ENCODE data around the gene CHRNG.

CHRNG gene

GRCh38 chr2:232501331-232501771, 38.1 kb upstream of the CHRNG start:
- TF ChIP-seq, protein P1, sequence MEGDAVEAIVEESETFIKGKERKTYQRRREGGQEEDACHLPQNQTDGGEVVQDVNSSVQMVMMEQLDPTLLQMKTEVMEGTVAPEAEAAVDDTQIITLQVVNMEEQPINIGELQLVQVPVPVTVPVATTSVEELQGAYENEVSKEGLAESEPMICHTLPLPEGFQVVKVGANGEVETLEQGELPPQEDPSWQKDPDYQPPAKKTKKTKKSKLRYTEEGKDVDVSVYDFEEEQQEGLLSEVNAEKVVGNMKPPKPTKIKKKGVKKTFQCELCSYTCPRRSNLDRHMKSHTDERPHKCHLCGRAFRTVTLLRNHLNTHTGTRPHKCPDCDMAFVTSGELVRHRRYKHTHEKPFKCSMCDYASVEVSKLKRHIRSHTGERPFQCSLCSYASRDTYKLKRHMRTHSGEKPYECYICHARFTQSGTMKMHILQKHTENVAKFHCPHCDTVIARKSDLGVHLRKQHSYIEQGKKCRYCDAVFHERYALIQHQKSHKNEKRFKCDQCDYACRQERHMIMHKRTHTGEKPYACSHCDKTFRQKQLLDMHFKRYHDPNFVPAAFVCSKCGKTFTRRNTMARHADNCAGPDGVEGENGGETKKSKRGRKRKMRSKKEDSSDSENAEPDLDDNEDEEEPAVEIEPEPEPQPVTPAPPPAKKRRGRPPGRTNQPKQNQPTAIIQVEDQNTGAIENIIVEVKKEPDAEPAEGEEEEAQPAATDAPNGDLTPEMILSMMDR (IDR thresholded peaks at IDR 0.05; ENCODE audit: borderline replicate concordance, insufficient read depth, low read depth, low read length): no peak
- H3K4me3 ChIP-seq (ENCODE audit: low read depth, low read length): no peak overlapping the region

- no peak overlapping the region for H3K4me3 ChIP-seq (ENCODE audit: low read depth, low read length)
- TF ChIP-seq, protein P1 (IDR thresholded peaks at IDR 0.05; ENCODE audit: borderline replicate concordance, insufficient read depth, low read depth, low read length): no peak
Observed at GRCh38 chr2:232501794-232502390, 37.6 kb upstream of the CHRNG start.

DNA sequence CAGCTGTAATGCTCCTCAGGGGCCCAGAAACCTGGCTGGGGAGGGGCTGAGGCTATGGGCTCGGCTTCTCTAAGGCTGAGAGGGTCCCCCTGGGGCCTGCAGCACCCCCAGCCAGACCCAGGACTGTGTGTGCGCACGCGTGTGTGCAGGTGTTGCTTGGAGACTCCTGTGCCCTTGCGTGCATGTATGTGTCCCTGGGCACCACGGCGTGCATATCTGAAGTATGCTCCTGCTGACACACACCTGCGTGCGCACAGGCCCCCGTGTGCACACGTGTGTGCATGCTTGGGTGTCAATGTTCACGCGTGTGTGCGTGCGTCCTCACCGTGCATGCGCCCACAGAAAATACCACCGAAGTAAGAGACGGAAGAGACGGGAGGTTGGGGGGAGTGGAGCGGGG, 37.0 kb upstream of the CHRNG start:
- TF ChIP-seq, protein P1 (IDR thresholded peaks at IDR 0.05; ENCODE audit: borderline replicate concordance, insufficient read depth, low read depth, low read length): no peak
- no peak overlapping the region for H3K4me3 ChIP-seq (ENCODE audit: low read depth, low read length)

DNA sequence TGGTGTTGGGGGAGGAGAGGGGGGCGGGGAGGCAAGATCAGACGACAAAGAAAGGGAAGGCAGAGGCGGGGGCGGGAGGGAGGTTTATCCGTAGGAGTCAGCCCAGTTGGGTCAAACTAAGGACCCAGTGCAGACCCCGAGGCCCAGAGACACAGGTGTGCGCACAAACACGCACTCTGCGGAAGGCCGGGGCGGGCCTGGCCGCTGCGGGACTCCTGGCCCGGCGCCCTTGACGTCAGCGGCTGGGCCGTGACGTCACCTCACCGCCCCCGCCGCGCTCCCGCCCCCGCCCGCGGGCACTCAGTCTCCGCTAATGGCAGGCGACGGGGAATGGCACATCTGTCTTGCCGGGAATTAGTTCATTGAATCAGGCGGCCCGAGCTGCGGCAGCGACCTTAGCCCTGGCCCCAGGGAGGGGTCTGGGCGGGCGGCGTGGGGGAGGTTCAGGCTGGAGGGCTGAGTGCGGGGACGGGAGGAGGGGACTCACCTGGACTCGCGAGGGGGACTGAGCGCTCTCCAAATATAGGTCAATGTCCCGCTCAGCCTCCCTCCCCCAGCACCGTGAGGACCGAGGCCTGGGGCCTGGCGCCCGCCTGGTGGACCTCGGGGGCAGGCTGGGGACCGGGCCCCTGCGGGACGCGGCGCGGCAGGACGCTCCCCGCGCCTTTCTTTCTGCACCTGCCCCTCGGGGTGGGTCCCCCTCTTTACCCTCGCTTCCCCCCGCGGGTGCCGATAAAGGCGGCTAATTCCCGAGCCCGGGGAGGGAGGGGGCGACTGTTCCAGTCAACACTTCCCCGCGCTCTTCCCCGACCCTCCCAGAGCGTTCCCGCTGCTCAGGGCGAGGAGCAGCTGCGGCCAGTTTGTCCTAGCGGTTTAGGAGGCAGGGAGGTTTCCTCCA, 36.3 kb upstream of the CHRNG start:
- TF ChIP-seq, protein P1 (IDR thresholded peaks at IDR 0.05; ENCODE audit: borderline replicate concordance, insufficient read depth, low read depth, low read length): no peak
- no peak overlapping the region for H3K4me3 ChIP-seq (ENCODE audit: low read depth, low read length)

DNA sequence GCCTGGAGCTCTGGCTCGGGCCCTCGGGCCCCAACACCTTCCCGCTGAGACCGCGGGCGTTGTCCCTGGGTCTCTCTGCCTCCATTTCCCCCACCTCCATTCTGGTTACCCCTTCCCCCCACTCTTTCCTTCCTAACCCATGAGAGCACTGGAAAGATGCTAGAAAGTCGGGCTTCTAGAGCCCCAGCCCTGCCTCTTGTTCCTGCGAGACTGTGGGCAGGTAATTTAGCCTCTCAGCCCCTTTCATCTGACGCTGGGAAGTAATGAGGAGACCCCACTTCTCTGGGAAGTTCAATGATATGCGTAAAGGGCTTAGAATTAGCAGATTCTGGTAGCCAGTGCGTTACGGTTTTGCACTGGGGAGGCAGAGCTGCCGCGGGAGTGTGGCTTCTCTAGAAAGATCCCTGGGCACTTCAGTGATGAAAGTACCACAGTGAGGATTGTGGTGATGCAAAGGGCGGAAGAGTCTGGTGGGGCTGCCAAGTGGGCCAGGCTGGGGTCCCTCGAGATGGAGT, 35.6 kb upstream of the CHRNG start:
- TF ChIP-seq, protein P1 (IDR thresholded peaks at IDR 0.05; ENCODE audit: borderline replicate concordance, insufficient read depth, low read depth, low read length): no peak
- no peak overlapping the region for H3K4me3 ChIP-seq (ENCODE audit: low read depth, low read length)

DNA sequence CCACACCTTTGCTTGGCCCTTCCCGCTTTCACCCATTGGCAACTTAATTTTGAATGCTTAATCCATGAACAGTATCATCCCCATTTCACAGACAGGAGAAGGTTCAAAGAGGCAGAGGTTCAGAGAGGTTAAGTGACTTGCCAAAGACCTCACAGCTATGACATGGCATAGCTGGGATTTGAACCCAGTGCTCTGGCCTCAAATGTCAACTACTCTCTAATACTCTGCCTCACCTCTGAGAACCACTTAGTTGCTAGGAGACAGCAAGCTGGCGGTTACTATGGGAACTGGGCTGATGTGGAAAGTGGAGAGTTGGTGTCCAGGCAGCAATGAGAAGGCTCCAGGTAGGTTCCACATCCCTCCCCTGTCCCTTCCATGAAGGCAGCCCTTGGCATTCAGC, 35.1 kb upstream of the CHRNG start:
- TF ChIP-seq, protein P1 (IDR thresholded peaks at IDR 0.05; ENCODE audit: borderline replicate concordance, insufficient read depth, low read depth, low read length): no peak
- no peak overlapping the region for H3K4me3 ChIP-seq (ENCODE audit: low read depth, low read length)

All from GM12875 (cell line).